Measurements from ENCODE around the gene MYB.

GRCh38 chr6:135166515-135166914, 14.6 kb upstream of the MYB start:
- TF ChIP-seq CTCF (conservative IDR thresholded peaks at IDR 0.05) (no peak), ZFX (IDR thresholded peaks at IDR 0.05) (no peak)
